HUES64 (cell line): ENCODE results near the gene PTK6.

Experiments
- H3K27ac ChIP-seq: 2 replicates; pipeline ENCODE4 v1.7.0; 2013; ENCODE audit warnings: low read depth, low read length, inconsistent platforms
- H3K27me3 ChIP-seq: 2 replicates; pipeline ENCODE4 v1.6.1; 2013; ENCODE audit warnings: mild to moderate bottlenecking, low read length; ENCODE audit not compliant: insufficient read depth
- H3K36me3 ChIP-seq: 2 replicates; pipeline ENCODE4 v1.6.1; 2013; ENCODE audit warnings: mild to moderate bottlenecking, low read length; ENCODE audit not compliant: insufficient read depth
- H3K4me1 ChIP-seq: 2 replicates; pipeline ENCODE4 v1.6.1; 2013; ENCODE audit warnings: mild to moderate bottlenecking, low read length, moderate library complexity; ENCODE audit not compliant: insufficient read depth
- H3K4me3 ChIP-seq: 2 replicates; pipeline ENCODE4 v1.5.1; 2013; ENCODE audit warnings: mild to moderate bottlenecking, low read length, moderate library complexity
- H3K9ac ChIP-seq: 2 replicates; pipeline ENCODE4 v1.6.1; 2013; ENCODE audit warnings: mild to moderate bottlenecking, low read depth, low read length
- H3K9me3 ChIP-seq: 2 replicates; pipeline ENCODE4 v1.6.1; 2013; ENCODE audit warnings: low read depth, low read length; ENCODE audit not compliant: insufficient read depth
- WGBS: fragments of 150-250, 120-280 bp; methylation state at CpG from one replicate; pipeline ENCODE4 v1.1.7; 2013; ENCODE audit warnings: missing lambda C conversion rate; 5-methylcytosine and 5-hydroxymethylcytosine counted together

The PTK6 gene

DNA sequence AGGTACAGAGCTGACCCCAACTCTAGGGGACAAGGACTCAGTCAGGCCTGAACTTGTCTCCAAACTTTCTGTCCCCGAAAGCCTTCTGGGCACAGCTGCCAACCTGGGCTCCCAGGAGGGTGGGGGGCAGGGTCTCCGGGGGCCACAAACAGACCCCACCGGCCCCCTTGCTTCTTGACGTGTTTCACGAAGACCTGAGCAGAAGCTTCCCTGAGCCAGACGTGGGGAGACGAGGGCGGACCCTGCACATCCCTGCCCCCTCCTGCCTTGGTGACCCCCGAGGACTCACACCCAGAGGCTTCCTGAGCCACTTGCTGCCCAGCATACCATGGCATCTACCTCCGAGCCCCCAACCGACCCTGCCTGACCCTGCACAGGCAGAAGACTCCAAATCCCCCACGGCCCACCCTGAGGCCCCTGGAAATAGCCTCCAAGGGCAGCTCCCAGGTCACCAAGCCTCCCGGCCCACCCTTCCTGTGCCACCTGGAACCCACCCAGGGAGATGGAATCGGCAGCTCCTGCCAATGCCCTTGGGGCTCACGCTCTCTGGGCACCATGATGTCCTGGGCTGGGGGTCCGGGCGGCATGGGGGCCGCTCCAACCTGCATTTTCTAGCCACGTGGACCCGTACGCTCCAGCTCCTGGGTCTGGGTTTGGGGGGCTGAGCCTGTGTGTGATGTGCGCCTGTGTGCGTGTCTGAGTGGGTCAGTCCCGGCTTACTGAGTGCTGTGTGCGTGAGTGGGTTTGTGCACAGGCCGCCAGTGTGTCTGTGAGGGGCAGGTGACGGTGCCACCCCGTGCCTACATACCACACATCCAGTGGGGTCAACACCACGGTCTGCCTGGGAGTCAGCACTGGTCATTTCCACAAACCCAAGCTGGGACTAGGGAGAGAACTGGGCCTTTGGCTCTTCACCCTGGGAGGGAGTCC is 2.5 kb upstream of the PTK6 start:
- no peak overlapping the region for H3K9ac ChIP-seq
- H3K27ac ChIP-seq = no peak overlapping the region
- H3K4me1 ChIP-seq = no peaks in the 10 kb centered on the region
- no peaks in the 10 kb centered on the region for H3K27me3 ChIP-seq
- 93% methylated on average over 29 of the region's 29 CpGs for WGBS
- no peaks in the 10 kb centered on the region for H3K36me3 ChIP-seq
- no peak overlapping the region for H3K4me3 ChIP-seq
- H3K9me3 ChIP-seq = no peaks in the 10 kb centered on the region

DNA sequence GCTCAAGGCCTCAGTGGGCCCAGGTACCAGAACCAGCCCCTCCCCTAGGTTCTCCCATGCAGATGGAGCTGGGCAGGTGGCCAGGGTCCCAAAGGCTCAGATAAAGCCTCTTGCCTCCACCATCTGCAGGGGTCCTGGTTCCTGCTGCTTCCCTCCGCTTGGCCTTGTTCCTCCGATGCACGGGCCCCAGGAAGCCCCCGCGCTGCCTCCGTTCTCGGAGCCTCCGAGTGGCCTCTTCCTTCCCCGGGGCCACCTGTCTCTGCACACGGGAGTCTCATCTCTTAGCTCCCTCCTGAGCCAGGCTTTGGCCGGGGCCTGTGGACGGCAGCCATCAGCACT is 1.9 kb upstream of the PTK6 start:
- 90% methylated on average over 12 of the region's 12 CpGs for WGBS
- Histone ChIP-seq H3K4me1 (no peaks in the 10 kb centered on the region), H3K9me3 (no peaks in the 10 kb centered on the region), H3K27ac (no peak overlapping the region), H3K27me3 (no peaks in the 10 kb centered on the region), H3K9ac (no peak overlapping the region), H3K4me3 (no peak overlapping the region), H3K36me3 (no peaks in the 10 kb centered on the region)

- Histone ChIP-seq H3K4me1 (no peaks in the 10 kb centered on the region), H3K9me3 (no peaks in the 10 kb centered on the region), H3K9ac (no peak overlapping the region), H3K36me3 (no peaks in the 10 kb centered on the region), H3K27me3 (no peaks in the 10 kb centered on the region), H3K4me3 (peak overlapping the region; percentile 49), H3K27ac (no peak overlapping the region)
- 61% methylated on average over 21 of the region's 27 CpGs for WGBS
Measured at GRCh38 chr20:63538204-63539091, 1.3 kb upstream of the PTK6 start.

DNA sequence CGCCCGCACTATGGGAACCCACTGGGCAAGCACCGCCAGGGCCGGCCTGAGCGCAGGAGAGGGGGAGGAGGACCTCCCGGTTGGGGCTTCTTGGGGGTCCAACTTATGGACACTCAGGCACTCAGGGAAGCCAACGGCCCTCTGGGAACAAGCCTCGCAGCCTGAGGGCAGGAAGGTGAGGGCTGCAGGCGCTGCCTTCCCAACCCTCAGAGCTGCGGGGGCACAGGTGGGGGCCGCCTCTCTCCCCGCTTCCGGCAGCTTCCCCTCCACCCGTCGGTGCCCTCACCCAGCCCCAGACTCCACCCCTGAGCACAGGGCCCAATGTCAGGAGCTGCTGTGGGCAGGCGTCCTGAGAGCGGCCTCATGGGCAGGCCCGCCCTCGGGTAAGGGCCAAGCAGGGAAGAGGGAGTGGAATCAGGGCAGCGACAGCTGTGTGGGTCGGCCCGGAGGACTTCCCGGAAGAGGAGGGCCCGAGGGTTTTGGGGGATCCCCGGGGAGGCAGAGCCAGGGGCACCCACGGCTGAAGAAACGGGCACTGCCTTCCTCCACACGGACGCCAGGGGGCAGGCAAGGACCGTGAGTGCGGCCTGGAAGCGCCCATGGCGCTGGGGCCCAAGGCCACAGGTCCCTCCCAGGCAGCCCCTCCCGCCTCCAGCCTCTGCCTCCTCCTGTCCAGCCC is 488 bp upstream of the PTK6 start:
- H3K4me1 ChIP-seq = no peaks in the 10 kb centered on the region
- peak overlapping the region; percentile 25; the same call in 1 of the 2 replicates for H3K27ac ChIP-seq

DNA sequence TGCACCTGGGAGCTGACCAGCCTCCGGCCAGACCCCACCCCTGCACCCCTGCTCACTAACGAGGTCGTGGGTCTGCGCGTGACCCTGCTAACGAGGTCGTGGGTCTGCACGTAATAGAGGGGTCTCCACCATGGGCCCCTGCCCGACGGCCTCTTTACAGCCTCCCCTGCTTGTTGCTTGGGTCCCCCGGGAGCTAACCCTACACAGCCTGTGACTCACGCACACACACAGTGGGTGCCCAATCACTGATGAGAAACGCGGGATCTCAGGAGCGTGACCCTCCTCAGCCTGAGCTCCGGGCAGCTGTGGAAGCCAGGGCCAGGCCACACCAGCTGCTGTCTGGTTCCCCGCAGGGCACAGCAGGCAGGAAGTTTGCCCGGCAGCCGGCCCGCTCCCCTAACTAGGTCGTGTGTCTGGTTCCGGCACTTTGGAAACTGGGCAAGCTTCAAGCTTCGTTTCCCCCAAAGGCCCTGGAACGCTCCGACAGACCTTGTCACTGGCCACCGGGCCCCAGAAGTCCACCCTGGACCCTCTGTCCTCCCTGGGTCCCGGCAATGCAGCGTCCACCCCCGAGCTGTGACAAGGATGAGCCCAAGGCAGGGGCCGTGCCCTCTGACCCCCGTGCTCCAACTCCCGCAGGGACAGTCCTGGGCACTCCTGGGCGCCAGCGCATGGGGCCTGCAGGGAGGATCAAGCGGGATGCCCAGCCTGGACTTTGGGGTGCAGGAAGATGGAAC is 767 bp downstream of the PTK6 start:
- Histone ChIP-seq H3K27ac (no peak overlapping the region), H3K4me1 (no peaks in the 10 kb centered on the region), H3K9ac (no peak overlapping the region), H3K36me3 (no peaks in the 10 kb centered on the region), H3K9me3 (no peaks in the 10 kb centered on the region), H3K4me3 (no peak overlapping the region), H3K27me3 (no peaks in the 10 kb centered on the region)
- WGBS = 89% methylated on average over 35 of the region's 35 CpGs

More for the DNA sequence above, 488 bp upstream of the PTK6 start:
- Histone ChIP-seq H3K4me3 (peak overlapping the region; percentile 49), H3K9ac (peak overlapping the region; percentile 53; the same call in 1 of the 2 replicates), H3K9me3 (no peaks in the 10 kb centered on the region), H3K27me3 (no peaks in the 10 kb centered on the region), H3K36me3 (no peaks in the 10 kb centered on the region)
- 26% methylated on average over 34 of the region's 34 CpGs for WGBS

- no peaks in the 10 kb centered on the region for H3K9me3 ChIP-seq
- no peaks in the 10 kb centered on the region for H3K27me3 ChIP-seq
- no peak overlapping the region for H3K4me3 ChIP-seq
- H3K4me1 ChIP-seq = no peaks in the 10 kb centered on the region
- H3K27ac ChIP-seq = no peak overlapping the region
- 91% methylated on average over 49 of the region's 49 CpGs for WGBS
- H3K9ac ChIP-seq = no peak overlapping the region
- no peaks in the 10 kb centered on the region for H3K36me3 ChIP-seq
Measured at GRCh38 chr20:63534831-63535651, 2.1 kb downstream of the PTK6 start.

- Histone ChIP-seq H3K9ac (no peak overlapping the region), H3K36me3 (no peaks in the 10 kb centered on the region), H3K9me3 (no peaks in the 10 kb centered on the region), H3K4me1 (no peaks in the 10 kb centered on the region), H3K27me3 (no peaks in the 10 kb centered on the region), H3K4me3 (no peak overlapping the region), H3K27ac (no peak overlapping the region)
- 91% methylated on average over 12 of the region's 12 CpGs for WGBS
Measured at GRCh38 chr20:63534427-63534830, 2.7 kb downstream of the PTK6 start.

GRCh38 chr20:63533871-63534393 is 3.2 kb downstream of the PTK6 start:
- Histone ChIP-seq H3K36me3 (no peaks in the 10 kb centered on the region), H3K27me3 (no peaks in the 10 kb centered on the region), H3K4me1 (no peaks in the 10 kb centered on the region), H3K9me3 (no peaks in the 10 kb centered on the region), H3K4me3 (no peak overlapping the region), H3K9ac (no peak overlapping the region), H3K27ac (no peak overlapping the region)
- 92% methylated on average over 28 of the region's 28 CpGs for WGBS

- Histone ChIP-seq H3K27me3 (no peaks in the 10 kb centered on the region), H3K4me3 (no peak overlapping the region), H3K9ac (no peak overlapping the region), H3K4me1 (no peaks in the 10 kb centered on the region), H3K9me3 (no peaks in the 10 kb centered on the region), H3K27ac (no peak overlapping the region), H3K36me3 (no peaks in the 10 kb centered on the region)
- 91% methylated on average over 14 of the region's 14 CpGs for WGBS
Measured at GRCh38 chr20:63533388-63533787, 3.8 kb downstream of the PTK6 start.
